WTC11 (cell line): ENCODE results near the gene OGG1. TPM values are rescaled to one million over a fixed set of nuclear protein-coding genes. Genes with fewer than 3 reads are reported as not detected.

Source experiments
- ATAC-seq: fragments of 200-7000 bp; cut with Tn5 transposase; 2 replicates; pipeline ENCODE4 v1.10.0; 2021; ENCODE audit warnings: mild to moderate bottlenecking, moderate library complexity
- CTCF ChIA-PET: fragments of 300-600 bp; sonication (Branson Sonifier 250); formaldehyde crosslinking; loops from one replicate; lab custom pipeline; 2021; ENCODE audit warnings: antibody characterized with exemption; lab: Charles Lee
- POLR2A ChIA-PET: fragments of 350-600 bp; sonication (Branson Sonifier 250); formaldehyde crosslinking; loops from one replicate; lab custom pipeline; 2021; ENCODE audit warnings: antibody characterized with exemption; lab: Charles Lee
- DNase-seq: peaks from one replicate; pipeline ENCODE4 v3.0.0; 2021; ENCODE audit warnings: low spot score
- H3K27ac Mint-ChIP-seq: 2 replicates; pipeline ENCODE4 v1.8.0; 2021; ENCODE audit warnings: mixed read lengths
- H3K27me3 Mint-ChIP-seq: 2 replicates; pipeline ENCODE4 v1.8.0; 2021; ENCODE audit warnings: low read depth, mild to moderate bottlenecking, moderate library complexity, mixed read lengths
- H3K36me3 Mint-ChIP-seq: 2 replicates; pipeline ENCODE4 v1.8.0; 2021; ENCODE audit warnings: mixed read lengths
- H3K4me1 Mint-ChIP-seq: 2 replicates; pipeline ENCODE4 v1.8.0; 2022; ENCODE audit warnings: mixed read lengths
- H3K4me3 Mint-ChIP-seq: 2 replicates; pipeline ENCODE4 v1.8.0; 2021; ENCODE audit warnings: mild to moderate bottlenecking, moderate library complexity, mixed read lengths
- H3K9me3 Mint-ChIP-seq: 2 replicates; pipeline ENCODE4 v1.8.0; 2021; ENCODE audit warnings: mixed read lengths
- ARID4B ChIP-seq: sonication (generic); formaldehyde crosslinking; IDR thresholded peaks from 2 replicates; pipeline ENCODE4 v1.8.0; 2023; ENCODE audit warnings: missing genetic modification reagents, mild to moderate bottlenecking, borderline replicate concordance
- ATF1 ChIP-seq: sonication (generic); formaldehyde crosslinking; IDR thresholded peaks from 2 replicates; pipeline ENCODE4 v1.8.1; 2023; ENCODE audit warnings: mild to moderate bottlenecking, moderate library complexity, missing genetic modification reagents
- CBFB ChIP-seq: sonication (generic); formaldehyde crosslinking; IDR thresholded peaks from 2 replicates; pipeline ENCODE4 v1.8.1; 2022; ENCODE audit warnings: mild to moderate bottlenecking, low read depth, missing genetic modification reagents
- CTCF ChIP-seq: fragments of 200-600 bp; IDR thresholded peaks from 2 replicates; pipeline ENCODE4 v1.8.0; 2022; ENCODE audit warnings: antibody characterized with exemption
- E2F1 ChIP-seq: sonication (generic); formaldehyde crosslinking; IDR thresholded peaks from 2 replicates; pipeline ENCODE4 v1.8.0; 2022; ENCODE audit warnings: mild to moderate bottlenecking, missing genetic modification reagents
- ELF4 ChIP-seq: sonication (generic); formaldehyde crosslinking; IDR thresholded peaks from 2 replicates; pipeline ENCODE4 v1.8.1; 2022; ENCODE audit warnings: low read depth, mild to moderate bottlenecking, moderate library complexity, missing genetic modification reagents
- ESRRA ChIP-seq: sonication (generic); formaldehyde crosslinking; IDR thresholded peaks from 2 replicates; pipeline ENCODE4 v1.8.1; 2022; ENCODE audit warnings: mild to moderate bottlenecking, missing genetic modification reagents, borderline replicate concordance
- ETV6 ChIP-seq: sonication (generic); formaldehyde crosslinking; IDR thresholded peaks from 2 replicates; pipeline ENCODE4 v1.8.1; 2022; ENCODE audit warnings: mild to moderate bottlenecking, missing genetic modification reagents
- FOXK1 ChIP-seq: sonication (generic); formaldehyde crosslinking; IDR thresholded peaks from 2 replicates; pipeline ENCODE4 v1.8.0; 2022; ENCODE audit warnings: mild to moderate bottlenecking, moderate library complexity, missing genetic modification reagents
- GTF2I ChIP-seq: fragments of 250-450 bp; sonication (Bioruptor Pico); conservative IDR thresholded peaks from 2 replicates; pipeline ENCODE4 v1.4.0; 2021; ENCODE audit warnings: mild to moderate bottlenecking
- IRF1 ChIP-seq: sonication (generic); formaldehyde crosslinking; IDR thresholded peaks from 2 replicates; pipeline ENCODE4 v1.8.0; 2023; ENCODE audit warnings: missing genetic modification reagents
- JAZF1 ChIP-seq: fragments of 250-450 bp; sonication (Bioruptor Pico); IDR thresholded peaks from 2 replicates; pipeline ENCODE4 v1.9.0; 2021; ENCODE audit warnings: moderate library complexity, mild to moderate bottlenecking, inconsistent platforms
- MLX ChIP-seq: sonication (generic); formaldehyde crosslinking; IDR thresholded peaks from 2 replicates; pipeline ENCODE4 v1.8.1; 2023; ENCODE audit warnings: mild to moderate bottlenecking, missing genetic modification reagents, moderate library complexity
- MXD4 ChIP-seq: fragments of 250-450 bp; sonication (Bioruptor Pico); IDR thresholded peaks from 2 replicates; pipeline ENCODE4 v1.8.0; 2021; ENCODE audit warnings: mild to moderate bottlenecking, moderate library complexity, borderline replicate concordance
- NFYB ChIP-seq: sonication (generic); formaldehyde crosslinking; conservative IDR thresholded peaks from 2 replicates; pipeline ENCODE4 v1.8.0; 2022; ENCODE audit warnings: low read depth, missing genetic modification reagents
- RELA ChIP-seq: sonication (generic); formaldehyde crosslinking; IDR thresholded peaks from 2 replicates; pipeline ENCODE4 v1.8.1; 2022; ENCODE audit warnings: missing genetic modification reagents, mild to moderate bottlenecking, borderline replicate concordance
- SMAD3 ChIP-seq: sonication (generic); formaldehyde crosslinking; IDR thresholded peaks from 2 replicates; pipeline ENCODE4 v1.8.0; 2022; ENCODE audit warnings: missing genetic modification reagents, mild to moderate bottlenecking, borderline replicate concordance
- SMAD4 ChIP-seq: sonication (generic); formaldehyde crosslinking; IDR thresholded peaks from 2 replicates; pipeline ENCODE4 v1.8.0; 2022; ENCODE audit warnings: mild to moderate bottlenecking, missing genetic modification reagents
- TCF7 ChIP-seq: sonication (generic); formaldehyde crosslinking; IDR thresholded peaks from 2 replicates; pipeline ENCODE4 v1.8.0; 2022; ENCODE audit warnings: mild to moderate bottlenecking, low read depth, missing genetic modification reagents, moderate library complexity
- TEAD4 ChIP-seq: sonication (generic); formaldehyde crosslinking; IDR thresholded peaks from 2 replicates; pipeline ENCODE4 v1.8.0; 2022; ENCODE audit warnings: mild to moderate bottlenecking, missing genetic modification reagents
- ZNF121 ChIP-seq: sonication (generic); formaldehyde crosslinking; IDR thresholded peaks from 2 replicates; pipeline ENCODE4 v1.8.0; 2023; ENCODE audit warnings: missing genetic modification reagents
- ZNF232 ChIP-seq: sonication (generic); formaldehyde crosslinking; IDR thresholded peaks from 2 replicates; pipeline ENCODE4 v1.8.0; 2022; ENCODE audit warnings: mild to moderate bottlenecking, missing genetic modification reagents
- ZNF671 ChIP-seq: fragments of 250-450 bp; sonication (Bioruptor Pico); IDR thresholded peaks from 2 replicates; pipeline ENCODE4 v1.8.0; 2021; ENCODE audit warnings: mild to moderate bottlenecking
- ZSCAN18 ChIP-seq: fragments of 250-450 bp; sonication (Bioruptor Pico); IDR thresholded peaks from 2 replicates; pipeline ENCODE4 v2.1.2; 2022; ENCODE audit warnings: mild to moderate bottlenecking, moderate library complexity
- total RNA-seq: library from RNA; stranded (reverse); gene quantifications from 3 replicates; pipeline ENCODE4 v1.2.3, GENCODE V29; 2021
- TF ChIP-seq, protein P1 (sequence below): sonication (generic); formaldehyde crosslinking; IDR thresholded peaks from 2 replicates; pipeline ENCODE4 v1.8.0; 2022; ENCODE audit warnings: mild to moderate bottlenecking, missing genetic modification reagents
- TF ChIP-seq, protein P2 (sequence below): fragments of 250-450 bp; sonication (Bioruptor Pico); IDR thresholded peaks from 2 replicates; pipeline ENCODE4 v1.9.0; 2021; ENCODE audit warnings: mild to moderate bottlenecking

OGG1 gene
- total RNA-seq, 1 experiment from 2014 or later = 27.3 TPM

DNA sequence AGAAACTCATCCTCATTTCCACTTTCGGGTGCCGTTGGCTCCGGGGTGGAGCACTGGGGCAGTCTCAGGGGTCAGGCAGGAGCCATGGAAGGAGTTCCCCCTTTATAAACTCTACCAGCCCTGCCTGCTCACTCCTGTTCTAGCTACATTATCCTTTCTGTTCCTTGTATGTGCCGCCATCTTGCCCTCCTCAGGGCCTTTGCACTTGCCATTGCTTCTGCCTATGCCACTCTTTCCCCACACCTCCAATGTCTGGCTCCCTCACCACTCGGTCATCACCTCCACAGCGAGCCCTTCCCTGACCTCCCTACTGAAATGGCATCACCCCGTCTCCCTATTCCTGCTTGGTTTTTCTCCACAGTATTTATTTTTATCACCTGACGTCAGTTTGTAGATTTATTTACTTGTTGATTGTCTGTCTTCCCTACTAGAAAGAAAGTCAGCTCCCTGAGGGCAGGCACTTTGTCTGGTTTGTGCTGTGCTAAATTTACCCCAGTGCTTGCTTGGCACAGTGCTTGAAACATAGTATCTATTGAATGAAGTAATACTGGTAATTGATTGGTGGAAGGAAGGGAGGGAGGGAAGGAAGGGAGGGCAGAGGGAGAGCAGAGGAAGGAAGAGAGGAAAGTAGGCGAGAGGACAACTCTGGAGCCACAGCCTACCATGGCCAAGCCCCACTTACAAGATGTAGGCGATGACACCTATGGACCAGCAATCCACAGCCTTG is 11.2 kb downstream of the OGG1 start:
- Mint-ChIP-seq H3K4me3 (no peak overlapping the region), H3K36me3 (peaks cover 14% of the 10 kb centered on the region), H3K9me3 (no peaks in the 10 kb centered on the region), H3K4me1 (peaks cover 2% of the 10 kb centered on the region), H3K27ac (no peak overlapping the region), H3K27me3 (peaks cover 23% of the 10 kb centered on the region)
- no peak for TF ChIP-seq ZNF671
- no peak for TF ChIP-seq FOXK1 (CRISPR knock-in tag)
- TF ChIP-seq SMAD4 = no peak
- TF ChIP-seq, protein P1, sequence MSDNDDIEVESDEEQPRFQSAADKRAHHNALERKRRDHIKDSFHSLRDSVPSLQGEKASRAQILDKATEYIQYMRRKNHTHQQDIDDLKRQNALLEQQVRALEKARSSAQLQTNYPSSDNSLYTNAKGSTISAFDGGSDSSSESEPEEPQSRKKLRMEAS (CRISPR knock-in tag) = no peak
- no peak for TF ChIP-seq ARID4B (CRISPR knock-in tag)
- no peak for TF ChIP-seq IRF1 (CRISPR knock-in tag)
- TF ChIP-seq TCF7 (CRISPR knock-in tag) = no peak
- TF ChIP-seq ZNF121 = no peak
- TF ChIP-seq GTF2I (CRISPR knock-in tag) = no peak
- no peak for TF ChIP-seq ZNF232
- no peak for TF ChIP-seq CTCF
- TF ChIP-seq, protein P2, sequence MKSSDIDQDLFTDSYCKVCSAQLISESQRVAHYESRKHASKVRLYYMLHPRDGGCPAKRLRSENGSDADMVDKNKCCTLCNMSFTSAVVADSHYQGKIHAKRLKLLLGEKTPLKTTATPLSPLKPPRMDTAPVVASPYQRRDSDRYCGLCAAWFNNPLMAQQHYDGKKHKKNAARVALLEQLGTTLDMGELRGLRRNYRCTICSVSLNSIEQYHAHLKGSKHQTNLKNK = no peak
- no peak for TF ChIP-seq NFYB (CRISPR knock-in tag)
- no peak for TF ChIP-seq RELA (CRISPR knock-in tag)
- TF ChIP-seq TEAD4 = no peak
- DNase-seq (no peak), ATAC-seq (no peak)
- ChIA-PET CTCF (no interaction called here), POLR2A (no interaction called here)

DNA sequence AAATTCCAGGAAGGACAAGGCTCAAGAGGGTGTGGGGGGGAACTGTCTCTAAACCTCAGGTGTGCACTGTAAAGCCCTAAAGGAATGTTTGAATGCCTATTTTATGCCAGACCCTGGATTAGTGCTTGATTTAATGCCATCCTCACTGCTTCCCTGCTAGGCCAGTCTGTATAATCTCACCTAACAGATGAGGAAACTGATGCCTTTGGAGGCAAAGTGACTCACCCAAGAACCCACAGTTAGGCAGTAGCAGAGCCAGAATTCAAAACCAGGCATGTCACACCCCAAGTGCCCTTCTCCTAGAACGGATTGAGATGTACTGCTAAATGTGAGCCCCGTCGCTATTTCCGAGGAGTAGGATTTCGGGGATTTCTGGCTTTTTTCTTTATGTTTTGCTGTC is 12.2 kb downstream of the OGG1 start:
- ATAC-seq (no peak), DNase-seq (no peak)
- POLR2A ChIA-PET = interaction anchor here (0.6 kb wide), 1 partner anchor 500 kb away, joined by 6 read pairs; no protein-coding TSS in a partner anchor
- CTCF ChIA-PET = no interaction called here
- Mint-ChIP-seq H3K27me3 (peaks cover 32% of the 10 kb centered on the region), H3K27ac (no peak overlapping the region), H3K4me3 (no peak overlapping the region), H3K4me1 (peaks cover 8% of the 10 kb centered on the region), H3K36me3 (peaks cover 8% of the 10 kb centered on the region; the same call in 1 of the 2 replicates), H3K9me3 (no peaks in the 10 kb centered on the region)
- TF ChIP-seq ESRRA (CRISPR knock-in tag) (no peak), ETV6 (CRISPR knock-in tag) (no peak), ELF4 (CRISPR knock-in tag) (no peak), ZSCAN18 (CRISPR knock-in tag) (no peak), SMAD3 (CRISPR knock-in tag) (no peak), ATF1 (CRISPR knock-in tag) (no peak), CBFB (CRISPR knock-in tag) (no peak), E2F1 (no peak), JAZF1 (CRISPR knock-in tag) (no peak), MLX (CRISPR knock-in tag) (no peak), MXD4 (CRISPR knock-in tag) (no peak)
